Neural progenitor cell (in vitro differentiated cells): ENCODE results near the gene EPS8L2. TPM values are rescaled to one million over a fixed set of nuclear protein-coding genes. Genes with fewer than 3 reads are reported as not detected.
"Not testable (repeated sequence)": the region's sequence is repeated elsewhere in the genome, so short reads cannot be mapped to it uniquely, and the experiment has no call there.

Source experiments
- DNase-seq: peaks from one replicate; pipeline ENCODE4 v3.0.0-alpha.2; 2016; ENCODE audit warnings: low spot score
- H2AFZ ChIP-seq: fragments of 200-600 bp; sonication (generic); replicated peaks from 2 replicates; pipeline ENCODE4 v1.6.1; 2016; ENCODE audit warnings: antibody characterized with exemption
- H3F3A ChIP-seq: fragments of 200-600 bp; sonication (generic); 2 replicates; pipeline ENCODE4 v1.6.1; 2016; ENCODE audit warnings: antibody characterized with exemption, low read depth
- H3K27ac ChIP-seq: fragments of 200-600 bp; sonication (generic); 2 replicates; pipeline ENCODE4 v1.5.1; 2016; ENCODE audit warnings: mild to moderate bottlenecking
- H3K27me3 ChIP-seq: fragments of 200-600 bp; sonication (generic); 2 replicates; pipeline ENCODE4 v1.6.1; 2016; ENCODE audit warnings: mild to moderate bottlenecking, moderate library complexity
- H3K36me3 ChIP-seq: fragments of 200-600 bp; sonication (generic); 2 replicates; pipeline ENCODE4 v1.5.1; 2016
- H3K4me1 ChIP-seq: fragments of 200-600 bp; sonication (generic); 2 replicates; pipeline ENCODE4 v1.6.1; 2016; ENCODE audit warnings: mixed run types
- H3K4me2 ChIP-seq: fragments of 200-600 bp; sonication (generic); 2 replicates; pipeline ENCODE4 v1.6.1; 2016
- H3K4me3 ChIP-seq: fragments of 200-600 bp; sonication (generic); 2 replicates; pipeline ENCODE4 v1.5.1; 2016
- H3K79me2 ChIP-seq: fragments of 200-600 bp; sonication (generic); 2 replicates; pipeline ENCODE4 v1.6.1; 2016; ENCODE audit warnings: low read depth
- H3K9ac ChIP-seq: fragments of 200-600 bp; sonication (generic); 2 replicates; pipeline ENCODE4 v1.6.1; 2016
- H3K9me3 ChIP-seq: fragments of 200-600 bp; sonication (generic); 2 replicates; pipeline ENCODE4 v1.5.1; 2016; ENCODE audit warnings: low read depth
- H4K20me1 ChIP-seq: fragments of 200-600 bp; sonication (generic); 2 replicates; pipeline ENCODE4 v1.6.1; 2016; ENCODE audit warnings: low read depth
- H3K27ac Mint-ChIP-seq: 3 replicates; pipeline ENCODE4 v1.8.0; 2021; ENCODE audit warnings: mixed read lengths
- H3K27me3 Mint-ChIP-seq: 2 replicates; pipeline ENCODE4 v1.8.0; 2022; ENCODE audit warnings: low read depth, mild to moderate bottlenecking, inconsistent platforms, moderate library complexity, mixed read lengths; ENCODE audit not compliant: insufficient read depth
- H3K36me3 Mint-ChIP-seq: 3 replicates; pipeline ENCODE4 v1.8.0; 2021; ENCODE audit warnings: mixed read lengths
- H3K4me1 Mint-ChIP-seq: 3 replicates; pipeline ENCODE4 v1.8.0; 2021; ENCODE audit warnings: mixed read lengths
- H3K4me3 Mint-ChIP-seq: 3 replicates; pipeline ENCODE4 v1.8.0; 2021; ENCODE audit warnings: mild to moderate bottlenecking, moderate library complexity, mixed read lengths
- H3K9me3 Mint-ChIP-seq: 3 replicates; pipeline ENCODE4 v1.8.0; 2020; ENCODE audit warnings: mixed read lengths
- EZH2 ChIP-seq: fragments of 200-600 bp; sonication (generic); IDR thresholded peaks from 2 replicates; pipeline ENCODE4 v1.6.1; 2017; ENCODE audit warnings: antibody characterized with exemption, mild to moderate bottlenecking, moderate library complexity
- EZH2phosphoT487 ChIP-seq: fragments of 200-600 bp; sonication (generic); IDR thresholded peaks from 2 replicates; pipeline ENCODE4 v1.6.1; 2017; ENCODE audit warnings: antibody characterized with exemption
- total RNA-seq: library from RNA; depleted of rRNA; stranded (reverse); fragments of >200 nt; gene quantifications from 2 replicates; pipeline ENCODE4 v1.2.3, GENCODE V29; 2015; ENCODE audit warnings: low replicate concordance
- TF ChIP-seq, protein P1 (sequence below): fragments of 200-600 bp; sonication (generic); IDR thresholded peaks from 2 replicates; pipeline ENCODE4 v1.5.1; 2017; ENCODE audit warnings: antibody characterized with exemption, mild to moderate bottlenecking

EPS8L2 gene
- total RNA-seq, 1 donor from 2014 or later = 3.3 TPM

DNA sequence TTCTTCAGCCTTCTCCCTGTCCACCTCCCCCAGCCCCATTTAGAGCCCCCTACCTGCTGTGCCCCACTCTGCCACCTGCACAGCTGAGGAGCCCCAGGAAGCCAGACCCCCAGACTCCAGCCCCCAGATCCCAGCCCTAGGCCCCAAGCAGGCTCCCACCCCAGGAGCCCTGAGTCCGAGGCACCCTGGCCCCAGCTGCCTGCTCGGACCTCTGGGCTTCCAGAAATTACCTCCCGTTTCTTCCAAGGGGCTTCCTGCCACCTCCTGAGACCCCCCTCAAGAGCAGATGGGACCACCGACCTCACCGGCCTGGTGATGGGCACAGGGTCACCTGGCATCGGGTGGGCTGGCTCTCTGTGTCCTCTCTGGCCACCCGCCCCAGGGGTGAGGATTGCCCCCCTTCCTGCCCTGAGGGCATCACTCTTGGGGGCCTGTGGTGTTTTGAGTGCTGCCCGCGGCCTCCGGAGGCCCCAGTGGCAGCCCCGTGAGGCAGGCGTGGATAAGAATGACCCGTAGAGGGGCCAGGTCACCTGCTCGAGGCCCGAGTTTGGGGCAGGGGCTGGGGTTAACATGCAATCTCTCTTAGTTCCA is 23.0 kb downstream of the EPS8L2 start:
- no peaks in the 10 kb centered on the region for H3K79me2 ChIP-seq
- Mint-ChIP-seq H3K9me3 (peaks cover 3% of the 10 kb centered on the region), H3K27ac (no peak overlapping the region), H3K27me3 (peaks cover 19% of the 10 kb centered on the region), H3K4me1 (peaks cover 7% of the 10 kb centered on the region), H3K4me3 (no peak overlapping the region), H3K36me3 (no peaks in the 10 kb centered on the region)
- peaks cover 5% of the 10 kb centered on the region for H4K20me1 ChIP-seq
- peaks cover 11% of the 10 kb centered on the region for H3F3A ChIP-seq
- no peak overlapping the region for H3K4me3 ChIP-seq
- H3K4me2 ChIP-seq = no peak overlapping the region
- no peak overlapping the region for H2AFZ ChIP-seq
- peaks cover 7% of the 10 kb centered on the region for H3K4me1 ChIP-seq
- no peak overlapping the region for H3K9ac ChIP-seq
- no peaks in the 10 kb centered on the region for H3K36me3 ChIP-seq
- DNase-seq = no peak
- peaks cover 35% of the 10 kb centered on the region for H3K27me3 ChIP-seq
- TF ChIP-seq EZH2phosphoT487 (no peak), EZH2 (no peak)
- TF ChIP-seq, protein P1, sequence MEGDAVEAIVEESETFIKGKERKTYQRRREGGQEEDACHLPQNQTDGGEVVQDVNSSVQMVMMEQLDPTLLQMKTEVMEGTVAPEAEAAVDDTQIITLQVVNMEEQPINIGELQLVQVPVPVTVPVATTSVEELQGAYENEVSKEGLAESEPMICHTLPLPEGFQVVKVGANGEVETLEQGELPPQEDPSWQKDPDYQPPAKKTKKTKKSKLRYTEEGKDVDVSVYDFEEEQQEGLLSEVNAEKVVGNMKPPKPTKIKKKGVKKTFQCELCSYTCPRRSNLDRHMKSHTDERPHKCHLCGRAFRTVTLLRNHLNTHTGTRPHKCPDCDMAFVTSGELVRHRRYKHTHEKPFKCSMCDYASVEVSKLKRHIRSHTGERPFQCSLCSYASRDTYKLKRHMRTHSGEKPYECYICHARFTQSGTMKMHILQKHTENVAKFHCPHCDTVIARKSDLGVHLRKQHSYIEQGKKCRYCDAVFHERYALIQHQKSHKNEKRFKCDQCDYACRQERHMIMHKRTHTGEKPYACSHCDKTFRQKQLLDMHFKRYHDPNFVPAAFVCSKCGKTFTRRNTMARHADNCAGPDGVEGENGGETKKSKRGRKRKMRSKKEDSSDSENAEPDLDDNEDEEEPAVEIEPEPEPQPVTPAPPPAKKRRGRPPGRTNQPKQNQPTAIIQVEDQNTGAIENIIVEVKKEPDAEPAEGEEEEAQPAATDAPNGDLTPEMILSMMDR = no peak
- H3K9me3 ChIP-seq = no peaks in the 10 kb centered on the region
- no peak overlapping the region for H3K27ac ChIP-seq

DNA sequence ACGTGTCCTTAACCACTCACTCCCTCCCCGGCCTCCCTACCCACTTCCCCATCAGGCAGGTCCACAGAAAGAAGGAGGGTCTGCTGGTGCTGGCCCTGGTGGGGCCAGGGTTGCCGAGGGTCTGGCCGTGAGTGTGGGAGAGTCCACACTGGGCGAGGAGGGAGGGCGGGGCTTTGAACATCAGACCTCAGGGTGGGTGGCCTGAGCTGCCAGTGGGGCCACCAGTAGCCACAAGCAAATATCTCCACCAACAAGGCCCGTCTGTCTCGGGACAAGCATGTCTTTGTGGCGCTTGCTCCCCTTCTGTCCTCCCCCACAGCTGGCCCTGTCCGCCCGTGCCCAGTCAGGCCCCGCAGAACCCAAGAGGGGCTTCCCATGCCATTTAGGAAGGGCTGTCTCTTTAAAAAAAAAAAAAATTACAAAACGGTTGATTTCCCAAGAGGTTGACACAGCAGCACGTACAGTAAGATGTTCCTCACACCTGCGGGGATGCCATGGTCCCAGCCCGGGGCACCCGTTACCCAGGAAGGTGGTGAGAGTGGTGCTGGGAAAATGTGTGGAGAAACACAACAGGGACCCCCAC is 23.6 kb downstream of the EPS8L2 start:
- H3K4me1 ChIP-seq = peaks cover 7% of the 10 kb centered on the region
- Mint-ChIP-seq H3K27me3 (peaks cover 22% of the 10 kb centered on the region), H3K9me3 (peaks cover 9% of the 10 kb centered on the region), H3K27ac (no peak overlapping the region), H3K4me3 (peak overlapping the region; percentile 57), H3K36me3 (no peaks in the 10 kb centered on the region), H3K4me1 (peaks cover 5% of the 10 kb centered on the region)
- peaks cover 33% of the 10 kb centered on the region for H3K27me3 ChIP-seq
- peaks cover 5% of the 10 kb centered on the region for H3F3A ChIP-seq
- no peak for DNase-seq
- H3K4me3 ChIP-seq = no peak overlapping the region
- H3K9ac ChIP-seq = no peak overlapping the region
- TF ChIP-seq EZH2phosphoT487 (no peak), EZH2 (no peak)
- TF ChIP-seq, protein P1 = no peak
- no peaks in the 10 kb centered on the region for H3K9me3 ChIP-seq
- H3K36me3 ChIP-seq = no peaks in the 10 kb centered on the region
- H2AFZ ChIP-seq = no peak overlapping the region
- H3K79me2 ChIP-seq = no peaks in the 10 kb centered on the region
- H3K4me2 ChIP-seq = no peak overlapping the region
- H4K20me1 ChIP-seq = peaks cover 5% of the 10 kb centered on the region
- no peak overlapping the region for H3K27ac ChIP-seq

DNA sequence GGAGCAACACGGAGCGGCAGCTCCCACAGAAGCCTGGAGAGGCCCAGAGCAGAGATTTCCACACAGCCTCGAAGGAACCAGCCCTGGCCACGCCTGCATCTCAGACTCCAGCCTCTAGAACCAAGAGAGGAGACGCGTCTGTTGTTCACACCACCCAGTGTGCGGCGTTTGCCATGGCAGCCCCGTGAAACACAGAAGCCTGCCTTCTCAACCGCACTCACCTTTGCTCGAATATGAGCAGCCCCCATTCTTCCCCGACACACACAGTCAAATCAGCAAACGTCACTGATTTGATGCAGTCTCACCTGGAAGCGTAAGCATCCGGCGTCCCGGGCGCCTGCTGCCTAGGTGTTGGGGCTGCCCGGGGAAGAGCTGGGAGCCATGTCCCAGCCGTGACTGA is 27.0 kb downstream of the EPS8L2 start:
- Mint-ChIP-seq H3K4me3 (no peak overlapping the region), H3K27ac (no peak overlapping the region), H3K4me1 (peaks cover 14% of the 10 kb centered on the region), H3K27me3 (peaks cover 15% of the 10 kb centered on the region), H3K36me3 (peaks cover 3% of the 10 kb centered on the region), H3K9me3 (peaks cover 13% of the 10 kb centered on the region)
- no peaks in the 10 kb centered on the region for H3K9me3 ChIP-seq
- no peaks in the 10 kb centered on the region for H3K27me3 ChIP-seq
- H2AFZ ChIP-seq = no peak overlapping the region
- H4K20me1 ChIP-seq = no peaks in the 10 kb centered on the region
- no peak overlapping the region for H3K27ac ChIP-seq
- H3K9ac ChIP-seq = no peak overlapping the region
- no peak overlapping the region for H3K4me2 ChIP-seq
- H3K4me3 ChIP-seq = no peak overlapping the region
- no peak for DNase-seq
- no peaks in the 10 kb centered on the region for H3F3A ChIP-seq
- TF ChIP-seq, protein P1 = no peak
- no peak for TF ChIP-seq EZH2
- TF ChIP-seq EZH2phosphoT487 = no peak
- H3K4me1 ChIP-seq = no peaks in the 10 kb centered on the region
- no peaks in the 10 kb centered on the region for H3K79me2 ChIP-seq
- H3K36me3 ChIP-seq = no peaks in the 10 kb centered on the region

DNA sequence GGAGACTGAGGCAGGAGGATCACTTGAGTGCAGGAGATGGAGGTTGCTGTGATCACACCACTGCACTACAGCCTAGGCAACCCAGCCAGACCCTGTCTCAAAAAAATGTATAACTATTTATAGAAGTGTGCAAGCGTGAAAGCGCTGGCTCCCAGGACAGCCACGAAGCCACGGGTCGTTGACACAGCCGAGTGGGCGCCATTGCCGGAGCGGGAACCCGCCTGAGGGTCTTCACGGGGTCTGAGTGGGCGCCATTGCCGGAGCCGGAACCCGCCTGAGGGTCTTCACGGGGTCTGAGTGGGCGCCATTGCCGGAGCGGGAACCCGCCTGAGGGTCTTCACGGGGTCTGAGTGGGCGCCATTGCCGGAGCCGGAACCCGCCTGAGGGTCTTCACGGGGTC is 28.5 kb downstream of the EPS8L2 start:
- H3K4me3 ChIP-seq, H4K20me1 ChIP-seq, H3K4me2 ChIP-seq, H3K9ac ChIP-seq, H3K27ac ChIP-seq, H3K4me3 Mint-ChIP-seq, H3K36me3 ChIP-seq, H3K27me3 ChIP-seq, H3K79me2 ChIP-seq, DNase-seq, H3K27ac Mint-ChIP-seq, H3F3A ChIP-seq, H2AFZ ChIP-seq, H3K36me3 Mint-ChIP-seq, H3K4me1 ChIP-seq, H3K9me3 ChIP-seq: not testable (repeated sequence)
- peaks cover 17% of the 10 kb centered on the region for H3K27me3 Mint-ChIP-seq
- peaks cover 13% of the 10 kb centered on the region for H3K9me3 Mint-ChIP-seq
- peaks cover 21% of the 10 kb centered on the region for H3K4me1 Mint-ChIP-seq
